HepG2 (cell line): ENCODE data around the gene FFAR2. TPM values are rescaled to one million over a fixed set of nuclear protein-coding genes. Genes with fewer than 3 reads are reported as not detected.
A peak's percentile ranks its signal among the peaks of the same experiment; 100 is the strongest.

Experiments used
- AFF4 ChIP-seq: sonication (generic); formaldehyde crosslinking; IDR thresholded peaks from 2 replicates; pipeline ENCODE4 v1.4.0; 2020; ENCODE audit warnings: missing genetic modification reagents
- ARNTL ChIP-seq: sonication (generic); formaldehyde crosslinking; IDR thresholded peaks from 2 replicates; pipeline ENCODE4 v1.4.0; 2020; ENCODE audit warnings: mild to moderate bottlenecking, missing genetic modification reagents
- HINFP ChIP-seq: sonication (generic); formaldehyde crosslinking; IDR thresholded peaks from 2 replicates; pipeline ENCODE4 v1.4.0; 2020; ENCODE audit warnings: low read depth, mild to moderate bottlenecking, missing genetic modification reagents
- HNF4G ChIP-seq, 2 experiments: sonication (generic) in 1 of 2; formaldehyde crosslinking in 1 of 2; IDR thresholded peaks; 2 replicates each; pipeline versions ENCODE4 v1.4.0 to v1.6.1; 2011 to 2020; ENCODE audit warnings: borderline replicate concordance in 2 of 2, low read depth in 2 of 2, mild to moderate bottlenecking in 2 of 2, low read length in 1 of 2, missing genetic modification reagents in 1 of 2, moderate library complexity in 1 of 2
- JUN ChIP-seq: sonication (generic); formaldehyde crosslinking; IDR thresholded peaks from 2 replicates; pipeline ENCODE4 v1.4.0; 2020; ENCODE audit warnings: mild to moderate bottlenecking, missing genetic modification reagents
- MXD4 ChIP-seq: IDR thresholded peaks from 2 replicates; pipeline ENCODE4 v1.6.1; 2016; ENCODE audit warnings: mild to moderate bottlenecking, missing biosample characterization, missing genetic modification reagents
- NFIC ChIP-seq: IDR thresholded peaks from 2 replicates; pipeline ENCODE4 v1.6.1; 2012; ENCODE audit warnings: mild to moderate bottlenecking, low read length, inconsistent platforms
- SIX1 ChIP-seq: sonication (generic); formaldehyde crosslinking; IDR thresholded peaks from 2 replicates; pipeline ENCODE4 v1.4.0; 2020; ENCODE audit warnings: missing genetic modification reagents, borderline replicate concordance
- ZBTB7B ChIP-seq: sonication (generic); formaldehyde crosslinking; IDR thresholded peaks from 2 replicates; pipeline ENCODE4 v1.4.0; 2020; ENCODE audit warnings: missing genetic modification reagents
- ZNF260 ChIP-seq: sonication (generic); formaldehyde crosslinking; IDR thresholded peaks from 2 replicates; pipeline ENCODE4 v1.4.0; 2020; ENCODE audit warnings: missing genetic modification reagents, low read depth, mild to moderate bottlenecking, borderline replicate concordance
- ZNF362 ChIP-seq: sonication (generic); formaldehyde crosslinking; IDR thresholded peaks from 2 replicates; pipeline ENCODE4 v1.4.0; 2020; ENCODE audit warnings: missing genetic modification reagents, mild to moderate bottlenecking, borderline replicate concordance
- ZNF709 ChIP-seq: sonication (generic); formaldehyde crosslinking; IDR thresholded peaks from 2 replicates; pipeline ENCODE4 v1.5.0; 2020; ENCODE audit warnings: mild to moderate bottlenecking, missing genetic modification reagents
- polyA plus RNA-seq, 8 experiments: library from polyadenylated mRNA; depleted of rRNA in 3 of 8; stranded (reverse) in 7 of 8; unstranded in 1 of 8; fragments of >200 nt; fragmentation: Illumina TruSeq in 4 of 8; extraction: Trizol in 4 of 8; gene quantifications; 2 replicates each; pipeline versions ENCODE4 v1.2.1 to v1.2.3, GENCODE V29; 2011 to 2016; ENCODE audit warnings: low read depth in 4 of 8, missing spikeins in 1 of 8, mixed read lengths in 1 of 8; ENCODE audit not compliant: insufficient read depth in 1 of 8
- total RNA-seq, 5 experiments: library from RNA; depleted of rRNA; stranded (reverse); fragments of >200 nt; fragmentation: Illumina TruSeq; extraction: Trizol; gene quantifications; 2 replicates each; pipeline ENCODE4 v1.2.3, GENCODE V29; 2016; ENCODE audit warnings: low read depth in 1 of 5
- TF ChIP-seq, protein P1 (sequence below): sonication (generic); formaldehyde crosslinking; IDR thresholded peaks from 2 replicates; pipeline ENCODE4 v1.5.1; 2020; ENCODE audit warnings: mild to moderate bottlenecking, missing genetic modification reagents, borderline replicate concordance
- TF ChIP-seq, protein P2 (sequence below): sonication (generic); formaldehyde crosslinking; IDR thresholded peaks from 2 replicates; pipeline ENCODE4 v1.4.0; 2020; ENCODE audit warnings: missing genetic modification reagents

Gene FFAR2
- total and polyA plus RNA-seq, 2 of the 13 experiments (the other 11 are each of a cell fraction or from before 2014, with no cell fraction given), result 0.12 TPM; not detected in 1

DNA sequence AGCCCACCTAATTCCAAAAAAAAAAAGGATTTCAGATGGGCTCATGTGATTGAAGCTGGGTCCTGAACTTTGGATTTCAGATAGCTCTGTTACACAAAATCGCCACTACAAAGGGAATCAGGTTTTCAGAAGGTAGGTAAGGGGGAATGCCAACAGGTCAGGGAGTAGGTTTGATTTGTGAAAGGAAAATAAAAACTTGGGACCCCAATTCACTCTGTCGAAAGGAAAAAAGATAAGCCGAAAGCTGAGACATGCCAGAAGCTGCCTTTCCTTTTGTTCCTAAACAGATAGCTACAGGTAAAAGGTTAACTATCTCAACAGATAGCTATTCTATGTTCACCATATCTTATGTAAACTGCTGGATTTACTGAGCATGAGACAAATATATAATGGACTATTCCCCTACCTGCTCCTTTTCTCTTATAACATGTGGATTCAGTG is 38.2 kb downstream of the FFAR2 start (continued):
- no peak for TF ChIP-seq AFF4 (CRISPR knock-in tag)
- no peak for TF ChIP-seq MXD4
- TF ChIP-seq, protein P1, sequence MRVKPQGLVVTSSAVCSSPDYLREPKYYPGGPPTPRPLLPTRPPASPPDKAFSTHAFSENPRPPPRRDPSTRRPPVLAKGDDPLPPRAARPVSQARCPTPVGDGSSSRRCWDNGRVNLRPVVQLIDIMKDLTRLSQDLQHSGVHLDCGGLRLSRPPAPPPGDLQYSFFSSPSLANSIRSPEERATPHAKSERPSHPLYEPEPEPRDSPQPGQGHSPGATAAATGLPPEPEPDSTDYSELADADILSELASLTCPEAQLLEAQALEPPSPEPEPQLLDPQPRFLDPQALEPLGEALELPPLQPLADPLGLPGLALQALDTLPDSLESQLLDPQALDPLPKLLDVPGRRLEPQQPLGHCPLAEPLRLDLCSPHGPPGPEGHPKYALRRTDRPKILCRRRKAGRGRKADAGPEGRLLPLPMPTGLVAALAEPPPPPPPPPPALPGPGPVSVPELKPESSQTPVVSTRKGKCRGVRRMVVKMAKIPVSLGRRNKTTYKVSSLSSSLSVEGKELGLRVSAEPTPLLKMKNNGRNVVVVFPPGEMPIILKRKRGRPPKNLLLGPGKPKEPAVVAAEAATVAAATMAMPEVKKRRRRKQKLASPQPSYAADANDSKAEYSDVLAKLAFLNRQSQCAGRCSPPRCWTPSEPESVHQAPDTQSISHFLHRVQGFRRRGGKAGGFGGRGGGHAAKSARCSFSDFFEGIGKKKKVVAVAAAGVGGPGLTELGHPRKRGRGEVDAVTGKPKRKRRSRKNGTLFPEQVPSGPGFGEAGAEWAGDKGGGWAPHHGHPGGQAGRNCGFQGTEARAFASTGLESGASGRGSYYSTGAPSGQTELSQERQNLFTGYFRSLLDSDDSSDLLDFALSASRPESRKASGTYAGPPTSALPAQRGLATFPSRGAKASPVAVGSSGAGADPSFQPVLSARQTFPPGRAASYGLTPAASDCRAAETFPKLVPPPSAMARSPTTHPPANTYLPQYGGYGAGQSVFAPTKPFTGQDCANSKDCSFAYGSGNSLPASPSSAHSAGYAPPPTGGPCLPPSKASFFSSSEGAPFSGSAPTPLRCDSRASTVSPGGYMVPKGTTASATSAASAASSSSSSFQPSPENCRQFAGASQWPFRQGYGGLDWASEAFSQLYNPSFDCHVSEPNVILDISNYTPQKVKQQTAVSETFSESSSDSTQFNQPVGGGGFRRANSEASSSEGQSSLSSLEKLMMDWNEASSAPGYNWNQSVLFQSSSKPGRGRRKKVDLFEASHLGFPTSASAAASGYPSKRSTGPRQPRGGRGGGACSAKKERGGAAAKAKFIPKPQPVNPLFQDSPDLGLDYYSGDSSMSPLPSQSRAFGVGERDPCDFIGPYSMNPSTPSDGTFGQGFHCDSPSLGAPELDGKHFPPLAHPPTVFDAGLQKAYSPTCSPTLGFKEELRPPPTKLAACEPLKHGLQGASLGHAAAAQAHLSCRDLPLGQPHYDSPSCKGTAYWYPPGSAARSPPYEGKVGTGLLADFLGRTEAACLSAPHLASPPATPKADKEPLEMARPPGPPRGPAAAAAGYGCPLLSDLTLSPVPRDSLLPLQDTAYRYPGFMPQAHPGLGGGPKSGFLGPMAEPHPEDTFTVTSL (CRISPR knock-in tag), result peak; percentile 58; the same call in 1 of the 2 replicates
- peak; percentile 70; the same call in 1 of the 2 replicates for TF ChIP-seq SIX1 (CRISPR knock-in tag)
- TF ChIP-seq NFIC, result 0 out of 2 replicates have a peak, but pooled peaks have one; percentile 40
- TF ChIP-seq ZNF709, result no peak
- TF ChIP-seq ZNF362 (CRISPR knock-in tag), result peak; percentile 77; the same call in 1 of the 2 replicates
- TF ChIP-seq ZNF260 (CRISPR knock-in tag), result no peak
- TF ChIP-seq HINFP, result no peak
- TF ChIP-seq ARNTL (CRISPR knock-in tag), result 0 out of 2 replicates have a peak, but pooled peaks have one; percentile 37
- TF ChIP-seq HNF4G (IDR thresholded peaks at IDR 0.05; ENCODE audit: borderline replicate concordance, low read depth, low read length), result peak; percentile 61
- TF ChIP-seq HNF4G (CRISPR knock-in tag; IDR thresholded peaks at IDR 0.05; ENCODE audit: borderline replicate concordance, low read depth), result no peak
- TF ChIP-seq ZBTB7B (CRISPR knock-in tag), result peak; percentile 81
- TF ChIP-seq, protein P2, sequence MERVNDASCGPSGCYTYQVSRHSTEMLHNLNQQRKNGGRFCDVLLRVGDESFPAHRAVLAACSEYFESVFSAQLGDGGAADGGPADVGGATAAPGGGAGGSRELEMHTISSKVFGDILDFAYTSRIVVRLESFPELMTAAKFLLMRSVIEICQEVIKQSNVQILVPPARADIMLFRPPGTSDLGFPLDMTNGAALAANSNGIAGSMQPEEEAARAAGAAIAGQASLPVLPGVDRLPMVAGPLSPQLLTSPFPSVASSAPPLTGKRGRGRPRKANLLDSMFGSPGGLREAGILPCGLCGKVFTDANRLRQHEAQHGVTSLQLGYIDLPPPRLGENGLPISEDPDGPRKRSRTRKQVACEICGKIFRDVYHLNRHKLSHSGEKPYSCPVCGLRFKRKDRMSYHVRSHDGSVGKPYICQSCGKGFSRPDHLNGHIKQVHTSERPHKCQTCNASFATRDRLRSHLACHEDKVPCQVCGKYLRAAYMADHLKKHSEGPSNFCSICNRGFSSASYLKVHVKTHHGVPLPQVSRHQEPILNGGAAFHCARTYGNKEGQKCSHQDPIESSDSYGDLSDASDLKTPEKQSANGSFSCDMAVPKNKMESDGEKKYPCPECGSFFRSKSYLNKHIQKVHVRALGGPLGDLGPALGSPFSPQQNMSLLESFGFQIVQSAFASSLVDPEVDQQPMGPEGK (CRISPR knock-in tag), result 0 out of 2 replicates have a peak, but pooled peaks have one; percentile 12
- TF ChIP-seq JUN (CRISPR knock-in tag), result 0 out of 2 replicates have a peak, but pooled peaks have one; percentile 26
